Measurements from ENCODE around the gene DCTN2.

The DCTN2 gene

GRCh38 chr12:57485695-57486094, 61.3 kb downstream of the DCTN2 start:
- no peak for TF ChIP-seq ZFX (IDR thresholded peaks at IDR 0.05)
- TF ChIP-seq, protein P1, sequence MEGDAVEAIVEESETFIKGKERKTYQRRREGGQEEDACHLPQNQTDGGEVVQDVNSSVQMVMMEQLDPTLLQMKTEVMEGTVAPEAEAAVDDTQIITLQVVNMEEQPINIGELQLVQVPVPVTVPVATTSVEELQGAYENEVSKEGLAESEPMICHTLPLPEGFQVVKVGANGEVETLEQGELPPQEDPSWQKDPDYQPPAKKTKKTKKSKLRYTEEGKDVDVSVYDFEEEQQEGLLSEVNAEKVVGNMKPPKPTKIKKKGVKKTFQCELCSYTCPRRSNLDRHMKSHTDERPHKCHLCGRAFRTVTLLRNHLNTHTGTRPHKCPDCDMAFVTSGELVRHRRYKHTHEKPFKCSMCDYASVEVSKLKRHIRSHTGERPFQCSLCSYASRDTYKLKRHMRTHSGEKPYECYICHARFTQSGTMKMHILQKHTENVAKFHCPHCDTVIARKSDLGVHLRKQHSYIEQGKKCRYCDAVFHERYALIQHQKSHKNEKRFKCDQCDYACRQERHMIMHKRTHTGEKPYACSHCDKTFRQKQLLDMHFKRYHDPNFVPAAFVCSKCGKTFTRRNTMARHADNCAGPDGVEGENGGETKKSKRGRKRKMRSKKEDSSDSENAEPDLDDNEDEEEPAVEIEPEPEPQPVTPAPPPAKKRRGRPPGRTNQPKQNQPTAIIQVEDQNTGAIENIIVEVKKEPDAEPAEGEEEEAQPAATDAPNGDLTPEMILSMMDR (conservative IDR thresholded peaks at IDR 0.05), result no peak
- no peak overlapping the region for H3K27ac ChIP-seq

DNA sequence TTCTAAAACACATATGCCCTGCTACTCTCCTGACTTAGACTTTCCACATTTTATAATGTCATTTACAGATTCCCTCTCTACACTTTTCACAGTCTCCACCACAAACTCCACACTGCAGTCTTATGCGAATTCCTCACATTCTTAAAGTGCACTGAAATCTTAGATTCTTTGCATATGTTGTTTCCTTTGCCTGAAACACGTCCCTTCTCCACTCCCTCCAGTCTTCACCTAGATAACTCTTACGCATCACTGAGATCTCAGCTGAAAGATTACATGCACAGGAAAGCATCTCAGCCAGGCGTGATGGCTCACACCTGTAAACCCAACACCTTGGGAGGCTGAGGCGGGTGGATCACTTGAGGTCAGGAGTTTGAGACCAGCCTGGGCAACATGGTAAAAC, 63.5 kb downstream of the DCTN2 start:
- no peak for TF ChIP-seq ZFX (IDR thresholded peaks at IDR 0.05)
- TF ChIP-seq, protein P1 (conservative IDR thresholded peaks at IDR 0.05), result no peak
- no peak overlapping the region for H3K27ac ChIP-seq

DNA sequence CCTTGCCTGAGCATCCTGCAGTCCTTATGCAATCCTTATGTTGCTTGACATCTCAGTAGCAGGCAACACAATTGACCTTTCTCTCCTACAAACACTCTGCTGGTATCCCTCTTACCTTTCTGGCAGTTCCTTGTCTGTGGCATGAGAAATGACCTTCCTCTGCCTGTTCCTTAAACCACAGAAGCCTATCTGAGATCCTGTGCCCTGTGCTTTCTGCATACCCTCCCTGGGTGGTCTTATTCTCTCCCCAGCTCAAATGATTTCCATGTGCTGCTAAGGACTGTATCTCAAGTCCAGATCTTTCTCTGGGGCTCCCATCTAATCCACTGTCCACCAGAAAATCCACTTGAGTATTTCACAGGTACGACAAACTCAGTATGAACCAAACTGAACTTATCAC, 65.3 kb downstream of the DCTN2 start:
- TF ChIP-seq, protein P1 (conservative IDR thresholded peaks at IDR 0.05), result no peak
- TF ChIP-seq ZFX (IDR thresholded peaks at IDR 0.05), result no peak

More for the DNA sequence above, 65.3 kb downstream of the DCTN2 start:
- no peak overlapping the region for H3K27ac ChIP-seq
